ENCODE results near the gene SCT.

DNA sequence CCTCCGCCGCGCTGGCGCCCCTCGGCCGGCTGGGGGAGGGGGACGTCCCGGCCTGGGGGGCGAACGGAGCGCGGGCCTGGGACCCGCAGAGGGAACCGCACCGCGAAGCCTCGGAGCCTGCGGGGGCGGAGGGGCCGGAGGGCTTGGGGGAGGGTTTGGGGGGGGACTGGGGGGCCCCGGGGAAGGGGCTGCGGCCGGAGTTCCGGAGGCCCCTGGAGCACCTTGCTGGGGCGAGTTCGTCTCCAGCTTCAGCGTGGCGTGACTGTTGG, 261 bp upstream of the SCT start:
- TF ChIP-seq EZH2 (IDR thresholded peaks at IDR 0.05) (no peak), FOXP2 (optimal IDR thresholded peaks at IDR 0.05; ENCODE audit: control extremely low read depth, extremely low read length, insufficient read depth) (no peak), POLR2AphosphoS5 (IDR thresholded peaks at IDR 0.05; ENCODE audit: borderline replicate concordance, low read depth, low read length) (no peak)
